Colon (tissue), 2 donors: ENCODE results near the gene ASB7.

Source experiments
- FAIRE-seq: peaks from 2 replicates; lab custom pipeline; 2012; peaks lifted over from hg19 to GRCh38; lab: Jason Lieb, UNC
- donor health status: control.
- donor health status: control.

ASB7 gene

DNA sequence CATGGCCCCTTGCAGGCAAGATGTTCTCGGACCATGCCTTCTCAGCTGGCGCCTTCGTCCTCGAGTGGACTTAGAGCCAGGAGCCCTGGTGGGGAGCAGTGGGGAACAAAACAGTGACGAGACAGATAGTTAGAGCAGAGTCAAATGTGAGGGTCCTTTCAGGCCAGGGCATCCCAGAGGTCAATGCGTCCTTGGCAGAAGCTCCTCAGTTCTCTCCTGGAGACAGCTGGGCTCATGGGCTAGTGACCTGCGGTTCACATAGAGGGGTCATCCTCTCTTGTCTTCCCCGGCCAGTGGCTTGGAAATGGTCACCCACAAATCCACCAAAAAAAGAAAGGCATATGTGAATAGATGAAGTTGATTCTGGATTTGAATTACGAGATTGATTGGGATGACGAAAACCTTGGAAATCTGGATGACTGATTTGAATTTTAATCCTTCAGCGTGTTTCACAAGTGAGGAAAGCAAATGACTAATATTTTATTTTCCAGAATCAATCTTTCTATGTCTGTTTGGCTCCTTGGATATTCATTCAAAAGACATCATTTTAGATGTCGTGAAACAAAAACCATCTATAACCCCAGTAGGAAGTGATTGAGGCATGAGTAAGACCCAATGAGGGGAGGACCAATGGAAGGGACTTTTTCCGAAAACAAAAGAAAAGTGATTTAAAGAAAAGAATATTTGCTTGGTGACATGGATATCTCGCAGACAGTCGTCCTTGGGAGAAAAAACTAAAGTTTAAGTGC lies 84.5 kb downstream of the ASB7 start:
- FAIRE-seq: no peak

DNA sequence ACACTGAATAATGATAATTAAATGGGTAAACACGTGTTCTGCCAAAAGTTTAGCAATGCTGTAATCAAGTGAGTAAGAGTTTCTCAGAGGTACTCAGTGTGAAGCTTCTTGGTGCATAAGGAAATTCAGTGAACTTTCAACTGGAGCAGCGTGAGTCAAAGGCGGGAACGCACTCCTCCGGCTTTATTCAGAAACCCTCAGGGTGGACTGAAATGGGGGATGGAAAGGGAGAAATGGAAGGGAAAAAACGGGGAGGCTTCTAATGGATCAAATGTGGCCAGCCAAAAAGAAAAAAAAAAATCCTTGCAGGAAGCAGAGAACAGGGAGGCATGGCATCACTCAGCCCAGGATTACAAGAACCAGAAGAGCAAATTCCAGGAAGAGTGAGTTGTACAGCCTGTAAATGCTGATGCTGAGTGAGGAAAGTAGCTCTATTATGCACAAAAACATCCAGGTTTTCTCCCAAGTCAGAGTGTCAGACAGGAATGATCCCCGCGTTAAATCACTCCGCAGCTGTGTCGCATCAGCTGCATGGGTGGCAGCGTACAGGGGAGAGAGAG lies 85.3 kb downstream of the ASB7 start:
- no peak for FAIRE-seq

DNA sequence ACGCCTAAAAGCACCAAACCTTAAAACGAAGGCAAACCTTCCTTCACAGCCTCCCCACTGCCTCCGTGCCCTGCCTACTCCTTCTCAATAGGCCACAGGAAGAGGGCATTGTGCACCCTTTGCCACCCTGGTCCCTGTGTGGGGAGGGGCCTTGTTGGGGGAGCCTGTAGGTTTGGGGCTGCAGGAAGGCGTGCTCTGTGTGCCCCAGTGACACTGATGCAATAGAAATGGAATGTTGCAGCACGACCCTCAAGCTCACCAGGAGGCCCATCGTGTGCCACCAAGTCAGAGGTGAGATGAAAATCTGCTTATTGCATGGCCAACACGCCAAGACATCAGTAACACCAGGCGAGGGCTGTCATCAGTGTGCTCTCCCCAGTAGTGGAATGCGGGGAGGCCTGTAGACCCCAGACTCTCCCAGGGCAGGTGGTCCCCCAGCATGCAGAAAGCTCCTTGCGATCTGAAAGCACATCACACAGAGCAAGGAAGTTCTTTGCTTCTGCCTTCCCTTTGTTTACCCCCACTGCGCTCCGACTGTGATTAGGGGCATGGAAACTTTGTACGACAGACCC lies 86.2 kb downstream of the ASB7 start:
- FAIRE-seq: no peak

DNA sequence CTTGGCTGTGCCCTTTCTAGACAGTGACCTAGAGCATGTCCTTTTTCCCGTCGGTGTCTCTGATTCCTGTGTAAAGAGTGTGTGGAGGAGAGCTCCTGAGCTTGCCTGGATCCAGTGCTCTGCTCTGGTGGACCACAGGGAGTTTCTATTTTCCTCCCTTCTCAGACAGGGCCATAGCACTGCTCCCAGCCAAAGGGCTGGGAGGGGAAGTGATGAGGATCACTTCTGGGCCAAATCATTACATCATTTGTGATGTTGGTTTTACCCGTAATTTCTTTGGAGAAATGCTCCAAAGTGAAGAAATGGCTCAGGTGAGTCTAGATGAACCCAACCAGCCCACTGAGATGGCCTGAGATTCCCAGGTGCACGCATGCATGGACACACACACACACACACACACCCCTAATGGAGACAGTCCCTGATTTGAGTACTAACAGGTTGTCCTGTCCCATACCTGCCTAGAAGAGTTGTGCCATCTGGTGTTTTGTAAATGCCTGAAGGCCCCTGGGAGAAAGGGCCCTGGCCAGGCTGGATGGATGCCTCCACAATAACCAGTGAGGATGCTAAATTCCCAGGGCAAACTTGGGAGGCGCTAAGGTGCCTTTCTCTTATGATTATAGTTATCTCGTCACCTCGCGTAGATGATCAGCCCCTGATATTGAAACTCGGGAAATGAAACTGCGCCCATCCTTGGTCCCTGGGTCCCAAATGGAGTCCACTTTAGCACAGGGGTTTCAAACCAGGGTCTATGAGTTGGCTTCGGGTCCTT lies 86.9 kb downstream of the ASB7 start:
- FAIRE-seq: no peak

DNA sequence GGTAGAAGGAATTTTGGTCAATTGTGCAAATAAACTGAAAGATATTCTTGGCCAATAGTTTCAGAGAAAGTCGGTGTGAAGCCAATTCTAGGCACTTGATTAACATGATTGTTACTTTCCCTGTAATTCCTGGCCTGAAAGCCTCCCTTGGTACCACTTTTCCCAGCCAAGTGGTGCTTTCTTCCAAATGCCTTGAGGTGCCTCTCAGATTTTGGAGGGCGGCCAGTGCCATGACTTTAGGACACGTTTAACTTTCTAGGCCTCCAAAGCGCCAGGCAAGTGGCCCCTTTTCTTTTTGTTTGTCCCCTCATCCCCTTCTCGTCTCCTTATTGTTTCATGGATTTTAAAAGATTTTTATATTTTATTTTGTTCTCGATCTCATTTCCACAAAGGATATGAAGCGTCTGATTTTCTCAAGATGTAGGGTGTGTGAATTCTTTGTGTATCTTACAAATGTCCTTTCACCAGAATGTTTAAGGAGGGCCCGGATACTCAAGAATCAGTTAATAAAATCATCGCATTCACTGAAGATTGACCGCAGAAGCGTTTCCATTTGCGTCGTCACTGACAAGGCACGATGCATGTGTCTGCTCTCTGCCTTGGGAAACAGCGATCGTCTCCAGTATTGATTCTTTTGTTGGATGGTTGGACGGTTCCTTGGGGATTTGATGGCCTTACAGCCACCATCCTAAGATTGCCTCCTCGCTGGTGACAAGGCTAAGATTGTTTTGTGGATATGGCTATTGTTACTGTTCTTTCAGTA lies 87.8 kb downstream of the ASB7 start:
- no peak for FAIRE-seq

DNA sequence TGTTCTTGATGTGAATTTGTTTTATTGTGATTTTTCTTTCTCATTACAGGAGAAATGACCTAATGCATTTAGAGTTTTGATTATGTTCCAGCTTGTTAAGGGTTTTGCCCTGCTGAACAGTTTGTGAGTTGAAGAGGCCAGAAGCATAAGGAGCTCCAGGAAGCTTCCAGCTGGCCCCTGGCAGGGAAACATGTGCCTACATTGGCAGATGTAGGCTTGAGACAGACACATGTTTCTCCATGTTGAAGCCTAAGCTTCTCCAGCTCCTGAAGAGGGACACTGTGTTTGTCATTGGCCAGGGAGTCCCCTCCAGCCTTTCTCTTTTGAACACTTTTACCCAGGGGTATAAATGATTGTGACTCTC lies 88.4 kb downstream of the ASB7 start:
- FAIRE-seq: no peak

DNA sequence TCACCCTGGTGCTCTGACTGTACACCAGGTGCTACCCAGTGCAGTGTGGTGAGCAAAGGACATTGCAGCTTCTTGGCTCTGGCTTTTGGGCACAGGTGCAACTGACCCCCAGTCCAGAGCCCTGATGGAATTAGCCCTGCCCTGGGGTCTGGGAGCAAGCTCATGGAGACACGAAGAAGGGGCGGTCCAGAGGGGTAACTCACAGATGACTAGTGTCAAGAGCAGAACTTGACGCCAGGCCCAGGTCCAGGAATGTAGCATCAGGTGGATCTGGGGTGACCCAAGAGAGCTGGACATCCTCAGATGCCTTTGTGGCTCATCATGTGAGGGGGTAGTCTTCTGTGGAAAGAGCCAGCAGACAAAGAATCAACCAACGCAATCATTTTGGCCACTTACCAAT lies 88.9 kb downstream of the ASB7 start:
- no peak for FAIRE-seq

DNA sequence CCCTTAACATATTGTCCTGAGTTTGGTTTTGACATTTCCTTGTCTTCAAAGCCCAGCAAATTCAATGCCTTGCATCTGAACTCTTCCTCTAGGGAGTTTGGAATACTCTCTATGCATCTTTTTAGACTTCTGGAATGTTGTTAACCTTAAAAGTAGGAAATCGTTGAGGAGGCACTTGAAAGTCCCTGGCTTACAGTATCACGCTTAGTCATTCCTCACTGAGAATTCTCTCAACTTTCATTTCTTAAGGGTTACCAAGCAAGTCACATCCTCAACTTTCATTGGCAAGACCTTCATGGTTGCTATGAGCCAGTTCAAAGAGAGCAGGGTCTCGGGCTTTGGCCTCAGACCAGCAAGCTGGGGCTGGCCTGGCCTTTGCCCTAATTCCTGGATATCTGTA lies 89.9 kb downstream of the ASB7 start:
- no peak for FAIRE-seq

DNA sequence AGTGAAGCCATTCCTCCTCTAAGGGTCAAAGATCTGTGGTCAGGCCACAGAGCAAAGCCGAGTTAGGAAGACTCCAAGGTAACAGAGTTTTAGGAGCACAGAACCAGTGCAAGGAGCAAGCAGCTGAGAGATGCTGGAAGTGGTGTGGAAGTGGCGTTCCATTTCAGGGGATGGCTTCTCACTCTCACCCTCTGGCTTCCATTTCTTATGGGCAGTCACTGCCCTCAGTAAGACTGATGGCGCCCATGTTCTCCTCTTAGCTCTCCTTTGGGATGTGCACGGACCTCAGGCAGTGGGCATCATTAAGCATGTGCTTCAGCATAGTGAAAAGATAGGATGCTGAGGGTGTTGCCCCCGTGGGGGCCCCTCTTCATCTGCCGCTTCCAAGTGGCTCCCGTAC lies 90.3 kb downstream of the ASB7 start:
- no peak for FAIRE-seq

DNA sequence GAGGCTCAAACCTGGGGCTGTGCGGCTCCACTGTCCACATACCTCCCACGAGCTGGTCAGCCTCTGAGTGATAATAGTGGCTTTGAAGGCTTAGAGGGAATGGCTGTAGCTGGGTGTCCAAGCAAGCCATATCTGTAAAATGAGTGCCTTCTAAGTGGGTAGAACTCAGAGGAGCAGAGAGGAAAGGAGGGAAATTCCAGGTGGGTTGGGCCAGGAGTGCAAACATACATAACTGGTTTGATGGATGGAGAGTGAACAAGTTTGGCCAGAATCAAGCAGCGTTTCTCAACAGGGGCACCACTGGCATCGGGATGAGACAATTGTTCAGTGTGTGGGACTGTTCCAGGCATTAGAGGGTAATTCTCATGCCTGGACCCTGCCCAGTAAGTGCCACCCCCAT lies 91.1 kb downstream of the ASB7 start:
- no peak for FAIRE-seq

DNA sequence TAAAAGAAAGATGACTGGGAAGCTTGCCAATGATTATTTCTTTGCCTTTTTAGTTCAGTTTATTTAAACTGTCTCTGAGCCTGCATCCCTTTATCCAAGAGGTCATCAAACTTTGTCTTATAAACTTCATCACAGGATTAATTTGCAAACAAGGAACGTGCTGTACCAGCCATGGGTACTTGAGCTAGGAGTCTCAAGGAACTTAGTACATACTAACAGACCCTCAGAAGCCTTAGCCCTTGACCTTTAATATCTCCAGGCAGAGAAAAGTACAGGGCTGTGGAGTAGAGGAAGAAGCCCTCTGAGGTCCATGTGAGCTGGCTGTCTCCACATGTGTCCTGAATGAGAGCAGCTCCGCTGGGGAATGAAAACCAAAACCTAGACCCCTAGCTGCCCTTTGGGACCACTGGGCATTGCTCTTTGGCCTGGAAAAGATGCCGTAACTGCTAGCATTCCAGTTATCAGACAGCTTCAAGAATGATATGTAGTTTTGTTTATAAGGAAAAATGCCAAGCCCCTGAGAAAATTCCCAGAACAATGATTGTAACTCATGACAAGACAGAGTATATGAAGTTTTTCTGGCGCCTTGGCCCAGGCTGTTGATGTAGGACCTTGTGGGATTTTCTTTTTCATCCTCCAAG lies 92.1 kb downstream of the ASB7 start:
- no peak for FAIRE-seq

DNA sequence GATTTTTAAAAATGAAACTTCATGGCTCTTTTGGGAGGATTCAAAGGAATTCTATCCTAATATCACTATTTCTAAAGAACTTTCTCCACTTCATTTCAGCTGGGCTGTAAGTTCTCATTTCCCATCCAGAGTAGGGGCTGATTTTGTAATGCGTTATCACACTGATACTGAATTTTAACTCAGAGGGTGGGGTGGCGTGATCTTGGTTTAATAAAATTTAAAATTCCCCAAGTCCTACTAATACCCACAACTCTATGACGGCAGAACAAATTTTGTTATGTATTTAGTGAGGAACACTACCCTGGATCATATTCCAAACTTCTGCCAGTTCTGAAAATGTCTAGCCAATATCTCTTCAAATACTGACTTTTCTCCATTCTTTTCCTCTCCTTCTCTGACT lies 92.7 kb downstream of the ASB7 start:
- FAIRE-seq: no peak

DNA sequence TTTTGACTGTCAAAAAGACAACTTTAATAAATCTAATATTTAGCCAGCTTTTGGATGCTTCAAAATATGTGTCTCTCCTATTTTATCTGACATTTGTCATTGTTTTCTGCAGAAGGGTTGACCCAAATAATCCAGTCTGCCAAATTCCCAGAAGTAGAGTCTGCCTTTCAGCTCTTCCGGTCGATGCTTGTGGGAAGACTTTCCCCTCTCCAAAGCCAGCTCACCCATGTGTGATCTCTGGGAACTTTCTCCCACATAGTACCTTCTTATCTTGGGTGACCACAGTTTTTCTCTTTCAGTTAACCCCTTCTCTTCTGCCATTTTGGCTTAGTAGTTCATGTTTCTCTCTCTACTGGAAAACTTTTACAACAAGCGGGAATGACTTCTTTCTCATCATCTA lies 94.1 kb downstream of the ASB7 start:
- no peak for FAIRE-seq
